Coronary artery (tissue), 2 donors: Measurements from ENCODE around the gene LILRA6.
"Not testable (repeated sequence)": the region's sequence is repeated elsewhere in the genome, so short reads cannot be mapped to it uniquely, and the experiment has no call there.

ENCODE experiments used
- DNase-seq: peaks from one replicate; pipeline ENCODE4 v3.0.0-alpha.2; 2017; ENCODE audit warnings: low spot score
- H3K27ac ChIP-seq, 2 donors: fragments of 200-600 bp; sonication (generic); one replicate each; pipeline ENCODE4 v1.5.1; 2016 to 2019
- H3K4me3 ChIP-seq: fragments of 200-600 bp; sonication (generic); 2 replicates; pipeline ENCODE4 v1.5.1; 2016; ENCODE audit warnings: mild to moderate bottlenecking, moderate library complexity
- TF ChIP-seq, protein P1 (sequence below): fragments of 200-600 bp; sonication (generic); IDR thresholded peaks from one replicate; pipeline ENCODE4 v1.5.1; 2019; ENCODE audit warnings: antibody characterized with exemption

Gene LILRA6

DNA sequence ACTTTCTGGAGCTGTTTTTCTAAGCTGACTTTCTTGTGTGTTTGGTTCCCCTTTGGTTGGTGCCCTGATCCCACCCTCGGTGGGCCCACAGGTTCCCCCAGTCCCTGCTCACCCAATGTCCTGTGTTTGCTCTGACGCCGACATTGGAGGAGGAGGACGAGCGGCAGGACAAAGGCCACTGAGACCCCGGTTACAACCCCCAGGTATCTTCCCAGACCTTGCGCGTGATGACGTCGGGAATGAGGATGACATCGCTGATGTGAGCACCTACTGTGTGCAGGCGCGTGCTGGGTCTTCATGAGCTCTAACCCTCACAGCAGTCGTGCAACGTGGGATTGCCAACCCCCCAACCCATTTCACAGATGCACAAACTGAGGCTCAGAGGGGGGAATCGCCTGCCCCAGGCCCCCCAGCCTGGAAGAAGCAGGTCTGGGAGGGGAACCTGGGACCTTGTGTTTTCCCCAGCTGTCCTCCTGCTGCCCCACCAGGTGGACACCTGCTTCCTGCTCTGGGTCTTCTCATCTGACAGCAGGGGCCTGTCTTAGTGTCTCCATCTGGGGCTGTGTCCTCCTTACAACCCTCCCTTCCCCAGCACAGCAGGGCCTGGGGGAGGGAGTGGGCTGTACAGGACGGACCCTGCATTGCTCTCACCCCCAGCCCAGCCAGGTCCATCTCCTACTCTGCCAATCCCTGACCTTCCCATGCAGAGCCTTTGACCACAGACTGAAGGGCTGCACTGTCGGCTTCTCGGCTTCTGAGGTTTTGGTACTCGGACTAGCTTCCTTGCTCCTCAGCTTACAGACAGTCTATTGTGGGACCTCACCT, 4.7 kb upstream of the LILRA6 start:
- H3K4me3 ChIP-seq: no peak overlapping the region
- TF ChIP-seq, protein P1, sequence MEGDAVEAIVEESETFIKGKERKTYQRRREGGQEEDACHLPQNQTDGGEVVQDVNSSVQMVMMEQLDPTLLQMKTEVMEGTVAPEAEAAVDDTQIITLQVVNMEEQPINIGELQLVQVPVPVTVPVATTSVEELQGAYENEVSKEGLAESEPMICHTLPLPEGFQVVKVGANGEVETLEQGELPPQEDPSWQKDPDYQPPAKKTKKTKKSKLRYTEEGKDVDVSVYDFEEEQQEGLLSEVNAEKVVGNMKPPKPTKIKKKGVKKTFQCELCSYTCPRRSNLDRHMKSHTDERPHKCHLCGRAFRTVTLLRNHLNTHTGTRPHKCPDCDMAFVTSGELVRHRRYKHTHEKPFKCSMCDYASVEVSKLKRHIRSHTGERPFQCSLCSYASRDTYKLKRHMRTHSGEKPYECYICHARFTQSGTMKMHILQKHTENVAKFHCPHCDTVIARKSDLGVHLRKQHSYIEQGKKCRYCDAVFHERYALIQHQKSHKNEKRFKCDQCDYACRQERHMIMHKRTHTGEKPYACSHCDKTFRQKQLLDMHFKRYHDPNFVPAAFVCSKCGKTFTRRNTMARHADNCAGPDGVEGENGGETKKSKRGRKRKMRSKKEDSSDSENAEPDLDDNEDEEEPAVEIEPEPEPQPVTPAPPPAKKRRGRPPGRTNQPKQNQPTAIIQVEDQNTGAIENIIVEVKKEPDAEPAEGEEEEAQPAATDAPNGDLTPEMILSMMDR: no peak
- peak; percentile 65 for DNase-seq
- H3K27ac ChIP-seq: peak overlapping the region in 1 of 2 donors; percentile 68

DNA sequence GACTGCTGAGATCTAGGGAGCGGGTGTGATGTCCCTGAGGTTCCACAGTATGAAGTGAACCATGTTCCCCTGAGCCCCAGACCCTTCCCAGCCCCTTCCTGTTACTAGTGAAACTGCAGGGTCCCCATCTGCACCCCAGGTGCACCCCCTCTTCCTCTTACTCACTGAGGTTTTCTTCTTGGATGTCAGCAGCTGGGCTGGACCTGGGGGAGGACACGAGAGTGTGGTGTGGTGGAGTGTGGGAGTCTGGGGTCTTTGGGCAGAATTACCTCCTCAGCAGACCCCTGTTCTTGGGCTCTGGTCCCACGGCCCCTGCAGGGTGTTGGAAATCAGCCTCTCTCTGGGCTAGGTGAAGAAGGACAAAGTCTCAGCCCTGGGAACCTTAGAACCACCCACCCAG, 3.3 kb upstream of the LILRA6 start:
- TF ChIP-seq, protein P1: no peak
- Histone ChIP-seq H3K4me3 (no peak overlapping the region), H3K27ac (no peak overlapping the region)
- DNase-seq: peak; percentile 40

DNA sequence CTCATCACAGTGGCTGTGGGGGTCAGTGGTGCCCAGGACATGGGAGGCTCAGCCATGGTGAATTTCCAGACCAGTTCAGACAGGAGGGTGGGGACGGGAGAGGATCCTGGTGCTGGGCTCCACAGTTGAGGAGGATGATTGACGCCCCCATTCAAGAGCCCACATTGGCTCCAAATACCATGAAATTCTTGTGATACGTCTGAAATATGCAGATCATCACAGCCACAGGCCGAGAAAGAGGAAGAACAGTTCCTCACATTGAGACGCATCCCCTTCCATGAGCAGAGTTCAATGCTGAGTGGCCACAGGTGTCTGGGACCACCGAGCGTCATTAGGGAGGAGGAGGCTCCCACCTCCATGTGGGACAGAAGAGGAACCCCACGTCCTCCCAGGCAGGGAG, 1.2 kb upstream of the LILRA6 start:
- H3K4me3 ChIP-seq, DNase-seq, H3K27ac ChIP-seq: not testable (repeated sequence)

DNA sequence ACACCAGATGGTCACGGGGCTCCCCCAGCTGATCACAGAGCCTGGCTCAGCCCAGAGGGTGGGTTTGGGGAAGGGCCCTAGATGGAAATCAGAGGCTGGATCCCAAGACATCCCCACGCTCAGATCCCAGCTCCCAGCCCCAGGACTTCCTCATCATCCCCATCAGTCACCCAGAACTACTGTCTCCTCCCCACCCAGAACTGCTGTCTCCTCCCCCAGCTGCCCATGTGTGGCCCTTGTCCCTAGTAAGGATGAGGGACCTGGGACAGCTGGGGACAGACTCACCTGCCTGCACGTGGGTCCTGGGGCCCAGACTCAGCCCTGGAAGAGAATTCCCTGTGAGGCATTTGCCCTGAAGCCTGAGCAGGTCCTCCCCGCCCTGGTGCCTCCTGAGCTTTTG, 356 bp downstream of the LILRA6 start:
- not testable (repeated sequence) for H3K27ac ChIP-seq, DNase-seq

DNA sequence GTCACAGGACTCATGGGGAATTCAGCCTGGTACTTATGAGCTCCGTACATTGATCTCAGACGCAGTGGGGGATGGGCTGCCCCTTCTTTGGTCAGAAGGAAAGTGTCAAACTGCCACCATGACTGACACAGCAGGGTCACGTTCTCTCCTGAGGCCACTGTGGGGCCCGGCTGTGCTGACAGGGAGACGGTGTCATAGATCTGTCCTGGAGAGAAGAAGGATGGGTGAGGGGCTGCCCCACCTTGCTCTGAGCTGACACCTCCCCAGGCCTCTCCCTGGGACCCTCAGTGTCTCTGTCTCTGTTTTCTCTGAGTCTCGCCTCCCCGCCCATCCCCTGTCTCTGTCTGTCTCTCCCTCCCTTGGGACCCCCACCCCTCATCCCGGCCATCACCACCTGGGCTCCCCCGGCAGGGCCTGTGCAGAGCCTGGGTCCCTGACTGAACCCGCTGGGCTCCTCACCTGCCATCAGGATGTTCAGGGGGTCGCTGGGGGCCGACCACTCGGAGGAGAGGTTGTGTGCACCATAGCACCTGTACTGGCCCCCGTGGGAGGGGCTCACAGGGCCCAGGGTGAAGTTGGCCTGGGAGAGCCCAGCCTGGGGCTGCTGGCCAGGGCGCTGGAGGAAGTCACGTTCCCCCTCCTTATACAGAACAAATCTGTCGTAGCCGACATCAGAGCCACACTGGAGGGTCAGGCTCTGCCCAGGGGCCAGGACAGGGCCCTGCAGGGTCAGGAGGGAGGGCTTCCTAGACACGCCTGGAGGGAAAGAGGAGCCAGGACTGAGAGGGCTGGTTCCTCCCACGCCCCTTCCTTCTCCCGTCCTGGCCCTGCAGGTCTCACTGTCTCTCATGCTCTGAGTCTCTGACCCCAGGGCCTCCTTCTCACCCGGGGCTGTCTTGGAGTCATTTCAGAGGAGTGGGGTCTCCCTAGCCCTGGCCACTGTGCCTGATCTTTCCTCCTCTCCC, 1.9 kb downstream of the LILRA6 start:
- peak; percentile 46 for DNase-seq
- not testable (repeated sequence) for H3K4me3 ChIP-seq, H3K27ac ChIP-seq

More for the DNA sequence above, 356 bp downstream of the LILRA6 start:
- not testable (repeated sequence) for H3K4me3 ChIP-seq

DNA sequence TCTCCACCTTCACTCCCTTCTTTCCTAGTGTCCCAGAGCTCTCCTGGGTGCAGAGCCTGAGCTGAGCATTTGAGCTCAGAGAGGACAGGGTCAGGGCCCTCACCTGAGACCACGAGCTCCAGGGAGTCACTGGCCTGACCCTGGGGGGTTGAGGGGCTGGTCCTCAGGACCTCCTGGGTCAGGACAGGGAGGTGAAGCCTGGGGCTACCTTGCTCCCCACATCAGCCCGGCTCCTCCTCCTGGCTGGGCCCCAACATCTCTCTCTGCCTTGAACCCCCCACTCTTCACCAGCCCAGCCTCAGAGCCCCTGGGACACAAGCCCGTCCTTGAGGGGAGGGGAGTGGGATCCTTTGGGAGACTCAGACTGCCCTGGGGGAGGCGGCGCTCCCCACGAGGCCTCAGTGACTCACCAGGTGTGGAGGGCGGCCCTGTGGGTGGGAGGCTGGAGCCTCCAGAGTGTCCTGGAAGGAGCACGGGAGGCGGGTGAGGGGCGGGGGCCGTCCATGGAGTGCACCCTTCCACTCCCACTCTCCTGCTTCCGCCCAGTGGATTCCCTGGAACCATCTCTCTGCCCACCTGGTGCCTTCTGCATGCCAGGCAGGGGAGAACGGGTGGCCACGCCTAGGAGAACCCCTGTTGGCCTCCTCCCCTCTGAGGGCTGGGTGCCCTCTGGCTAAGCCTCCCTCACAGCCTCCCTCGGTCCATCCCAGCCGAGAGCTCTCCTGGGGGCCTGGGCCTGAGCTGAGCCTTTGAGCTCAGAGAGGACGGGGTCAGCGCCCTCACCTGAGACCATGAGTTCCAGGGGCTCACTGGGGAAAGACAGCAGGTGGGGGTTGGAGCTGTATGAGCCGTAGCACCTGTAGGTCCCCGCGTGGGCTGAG, 2.9 kb downstream of the LILRA6 start:
- DNase-seq: not testable (repeated sequence)

DNA sequence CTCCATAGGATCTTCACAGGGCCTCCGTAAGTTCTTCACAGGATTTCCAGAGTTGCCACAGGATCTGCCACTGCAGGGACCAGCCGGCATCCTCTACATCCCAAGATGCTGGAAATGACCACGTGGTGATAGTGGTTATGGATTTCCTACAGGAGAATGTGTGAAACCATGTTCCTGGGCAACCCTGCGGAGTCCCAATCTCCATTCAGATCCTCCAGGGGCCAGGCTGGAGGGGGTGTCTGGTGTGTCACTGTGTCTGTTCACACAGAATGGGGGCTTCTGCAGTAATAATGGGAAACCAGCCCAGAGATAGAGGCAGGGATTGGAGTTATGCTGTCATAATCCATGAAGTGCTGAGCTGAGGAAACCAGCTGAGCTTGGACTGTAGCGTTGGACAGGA, 8.6 kb downstream of the LILRA6 start:
- TF ChIP-seq, protein P1: no peak

More for the DNA sequence above, 2.9 kb downstream of the LILRA6 start:
- not testable (repeated sequence) for H3K27ac ChIP-seq, H3K4me3 ChIP-seq

DNA sequence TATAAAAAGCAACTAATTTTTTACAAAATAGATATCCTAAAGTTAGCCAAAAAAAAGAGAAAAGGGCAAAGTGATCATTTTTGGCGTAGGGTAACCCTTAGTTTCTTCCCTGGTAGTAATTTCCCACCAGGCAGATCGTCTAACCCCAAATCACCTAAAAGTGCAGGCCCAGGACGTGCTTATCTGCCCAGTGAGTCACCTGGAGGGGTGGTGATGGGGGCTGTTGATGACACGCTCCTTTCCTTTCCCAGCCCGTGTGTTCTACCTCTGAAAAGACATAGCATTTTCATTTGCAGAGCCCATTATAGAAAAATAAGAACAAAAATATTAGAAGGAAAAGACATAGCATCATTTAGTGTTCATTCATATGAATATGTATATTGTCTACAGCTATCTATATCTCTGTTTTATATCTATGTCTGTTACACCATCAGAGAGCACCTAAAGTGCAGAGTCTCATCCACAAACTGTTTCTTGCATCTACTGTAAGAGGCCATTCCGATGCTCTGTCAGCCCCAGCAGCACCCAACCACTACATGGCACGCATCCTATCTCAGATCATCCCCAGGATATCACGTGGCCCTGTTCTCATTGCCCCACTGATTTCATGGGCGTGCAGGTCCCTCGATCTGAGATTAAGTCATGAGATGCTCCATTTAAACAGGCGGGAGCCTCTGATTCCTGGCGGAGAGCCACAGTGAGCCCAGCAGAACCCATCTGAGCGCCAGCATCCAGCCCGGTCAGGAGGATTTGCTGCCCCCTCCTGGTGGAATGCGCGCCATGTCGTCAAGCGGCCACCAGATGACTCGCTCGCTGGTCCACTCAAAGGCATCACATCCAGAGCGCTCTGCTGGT, 11.3 kb downstream of the LILRA6 start:
- TF ChIP-seq, protein P1: peak; percentile 68
- DNase-seq: peak; percentile 82
- Histone ChIP-seq H3K27ac (no peak overlapping the region), H3K4me3 (no peak overlapping the region)

More for the DNA sequence above, 8.6 kb downstream of the LILRA6 start:
- peak; percentile 36 for DNase-seq
- no peak overlapping the region for H3K27ac ChIP-seq
- H3K4me3 ChIP-seq: no peak overlapping the region
